K562 (cell line): ENCODE data around the gene BRPF1. TPM values are rescaled to one million over a fixed set of nuclear protein-coding genes. Genes with fewer than 3 reads are reported as not detected.

Source experiments
- BCOR ChIP-seq: fragments of 450-650 bp; IDR thresholded peaks from 2 replicates; pipeline ENCODE4 v1.6.1; 2016
- ETV5 ChIP-seq: sonication (generic); formaldehyde crosslinking; IDR thresholded peaks from 2 replicates; pipeline ENCODE4 v1.4.0; 2020; ENCODE audit warnings: low read depth, mild to moderate bottlenecking, missing genetic modification reagents
- HMG20A ChIP-seq: fragments of 450-650 bp; formaldehyde crosslinking; conservative IDR thresholded peaks from 2 replicates; pipeline ENCODE4 v1.4.0; 2020; ENCODE audit warnings: mild to moderate bottlenecking, mixed read lengths
- KDM1A ChIP-seq, 2 experiments: fragments of 450-650 bp; IDR thresholded peaks; 2 replicates each; pipeline ENCODE4 v1.6.1; 2016; ENCODE audit warnings: mild to moderate bottlenecking in 2 of 2
- NCOA4 ChIP-seq: fragments of 450-650 bp; IDR thresholded peaks from 2 replicates; pipeline ENCODE4 v1.6.1; 2018; ENCODE audit warnings: mild to moderate bottlenecking; ENCODE audit not compliant: partially characterized antibody
- NFATC3 ChIP-seq: fragments of 450-650 bp; IDR thresholded peaks from 2 replicates; pipeline ENCODE4 v1.6.1; 2017; ENCODE audit warnings: mild to moderate bottlenecking
- PHF20 ChIP-seq: fragments of 450-650 bp; IDR thresholded peaks from 2 replicates; pipeline ENCODE4 v1.6.1; 2018; ENCODE audit not compliant: partially characterized antibody
- SAFB ChIP-seq: fragments of 200-400 bp; formaldehyde crosslinking; IDR thresholded peaks from 2 replicates; pipeline ENCODE4 v1.6.1; 2017; ENCODE audit warnings: low read depth, low read length, borderline replicate concordance
- XRCC4 ChIP-seq: IDR thresholded peaks from one replicate; pipeline ENCODE4 v1.6.1; 2011; ENCODE audit not compliant: insufficient read depth, insufficient read length; ENCODE audit errors: extremely low read depth
- XRCC5 ChIP-seq: fragments of 200-400 bp; formaldehyde crosslinking; IDR thresholded peaks from 2 replicates; pipeline ENCODE4 v1.6.1; 2017; ENCODE audit warnings: low read depth, mild to moderate bottlenecking, low read length
- ZNF436 ChIP-seq: fragments of 250-450, 450-650 bp; sonication (Bioruptor Pico); formaldehyde crosslinking; IDR thresholded peaks from 2 replicates; pipeline ENCODE4 v1.7.0; 2020; ENCODE audit warnings: mild to moderate bottlenecking
- ZNF589 ChIP-seq: fragments of 200-800 bp; sonication (Bioruptor generic); IDR thresholded peaks from 2 replicates; pipeline ENCODE4 v1.6.1; 2016; ENCODE audit warnings: low read depth, missing genetic modification characterization, missing compliant biosample characterization
- ZNF707 ChIP-seq: fragments of 250-450 bp; sonication (Bioruptor Pico); conservative IDR thresholded peaks from 2 replicates; pipeline ENCODE4 v1.8.0; 2022; ENCODE audit warnings: inconsistent platforms, mild to moderate bottlenecking, moderate library complexity
- ZNF75A ChIP-seq: fragments of 450-650 bp; formaldehyde crosslinking; IDR thresholded peaks from 2 replicates; pipeline ENCODE4 v1.4.0; 2020; ENCODE audit warnings: mild to moderate bottlenecking
- ZNF785 ChIP-seq: fragments of 250-450 bp; sonication (Bioruptor Pico); IDR thresholded peaks from 2 replicates; pipeline ENCODE4 v1.4.0; 2020; ENCODE audit warnings: mild to moderate bottlenecking
- polyA plus RNA-seq, 8 experiments: library from polyadenylated mRNA; depleted of rRNA in 4 of 8; stranded (reverse) in 5 of 8; unstranded in 3 of 8; fragments of >200 nt; fragmentation: Nextera tagmentation in 2 of 8; fragmentation: Illumina TruSeq in 1 of 8; extraction: Ambion mirVana in 2 of 8; extraction: Trizol in 1 of 8; gene quantifications; 2 replicates each; pipeline versions ENCODE4 v1.2.1 to v1.2.3, GENCODE V29; 2011 to 2014; ENCODE audit warnings: inconsistent platforms in 1 of 8, missing spikeins in 1 of 8
- total RNA-seq, 7 experiments: library from RNA; depleted of rRNA in 6 of 7; stranded (reverse); fragments of >200 nt in 6 of 7; fragmentation: Illumina TruSeq in 2 of 7; extraction: Trizol in 2 of 7; gene quantifications; 2 replicates each; pipeline versions ENCODE4 v1.2.1 to v1.2.3, GENCODE V29; 2011 to 2021; ENCODE audit warnings: low replicate concordance in 1 of 7
- TF ChIP-seq, protein P1 (sequence below): fragments of 450-650 bp; IDR thresholded peaks from one replicate; pipeline ENCODE4 v1.6.1; 2018; ENCODE audit warnings: mild to moderate bottlenecking, moderate library complexity; ENCODE audit not compliant: partially characterized antibody
- TF ChIP-seq, protein P2 (sequence below): sonication (generic); formaldehyde crosslinking; IDR thresholded peaks from 2 replicates; pipeline ENCODE4 v1.5.0; 2020; ENCODE audit warnings: missing genetic modification reagents
- TF ChIP-seq, protein P3 (sequence below): IDR thresholded peaks from 2 replicates; pipeline ENCODE4 v1.6.1; 2011; ENCODE audit not compliant: insufficient read length; ENCODE audit errors: extremely low read depth
- TF ChIP-seq, protein P4 (sequence below): fragments of 450-650 bp; IDR thresholded peaks from 2 replicates; pipeline ENCODE4 v1.6.1; 2017; ENCODE audit warnings: antibody characterized with exemption
- TF ChIP-seq, protein P5 (sequence below): fragments of 250-450 bp; sonication (Bioruptor Pico); IDR thresholded peaks from 2 replicates; pipeline ENCODE4 v1.5.0; 2020; ENCODE audit warnings: mild to moderate bottlenecking, borderline replicate concordance

Gene BRPF1
- total and polyA plus RNA-seq, 9 of the 15 experiments (the other 6 are each of a cell fraction or from before 2014, with no cell fraction given): 1.1 to 40.2 (median 23.5) TPM

DNA sequence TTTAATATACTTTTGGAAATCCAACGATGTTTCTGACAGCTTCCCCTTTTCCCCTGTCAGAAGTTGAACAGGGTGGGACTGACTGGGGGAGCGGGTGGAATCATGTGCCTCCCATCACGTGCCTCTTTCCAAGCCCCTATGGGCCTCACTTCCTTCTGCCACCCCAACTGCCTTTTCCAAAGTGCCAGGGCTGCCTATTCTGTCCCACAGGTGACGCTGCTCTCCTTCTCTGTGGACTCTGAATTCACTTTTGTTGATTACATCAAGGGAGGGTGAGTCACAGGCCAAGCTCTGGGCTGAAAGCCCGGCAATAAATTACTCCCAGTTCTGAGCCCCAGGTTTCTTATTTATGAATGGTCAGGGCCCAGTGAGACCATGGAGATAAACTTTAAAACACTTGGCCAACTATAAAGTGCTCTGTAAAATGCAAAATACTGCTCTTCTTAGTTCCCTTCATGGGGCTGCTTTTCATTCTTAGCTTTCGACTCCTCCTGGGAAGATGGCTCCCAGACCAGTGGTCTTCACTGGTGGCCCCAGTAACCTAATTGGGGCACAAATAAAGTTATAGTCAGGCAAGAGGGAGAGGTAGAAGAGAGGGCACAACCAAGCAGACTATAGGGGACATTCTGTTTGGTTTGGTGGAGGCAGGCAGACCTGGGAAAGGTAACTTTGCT is 15.6 kb upstream of the BRPF1 start (continued):
- TF ChIP-seq NFATC3 (no peak), ZNF436 (CRISPR knock-in tag) (no peak), BCOR (peak; percentile 30; the same call in 1 of the 2 replicates), ETV5 (no peak), NCOA4 (no peak), SAFB (no peak), ZNF589 (peak; percentile 61; the same call in 1 of the 2 replicates), HMG20A (CRISPR knock-in tag) (no peak), PHF20 (no peak), ZNF75A (CRISPR knock-in tag) (no peak), KDM1A (IDR thresholded peaks at IDR 0.05) (peak; percentile 47 to 58; a peak in 3 of 4 replicates), ZNF785 (CRISPR knock-in tag) (no peak), ZNF707 (CRISPR knock-in tag) (no peak), XRCC5 (peak; percentile 94), XRCC4 (no peak)
- TF ChIP-seq, protein P1, sequence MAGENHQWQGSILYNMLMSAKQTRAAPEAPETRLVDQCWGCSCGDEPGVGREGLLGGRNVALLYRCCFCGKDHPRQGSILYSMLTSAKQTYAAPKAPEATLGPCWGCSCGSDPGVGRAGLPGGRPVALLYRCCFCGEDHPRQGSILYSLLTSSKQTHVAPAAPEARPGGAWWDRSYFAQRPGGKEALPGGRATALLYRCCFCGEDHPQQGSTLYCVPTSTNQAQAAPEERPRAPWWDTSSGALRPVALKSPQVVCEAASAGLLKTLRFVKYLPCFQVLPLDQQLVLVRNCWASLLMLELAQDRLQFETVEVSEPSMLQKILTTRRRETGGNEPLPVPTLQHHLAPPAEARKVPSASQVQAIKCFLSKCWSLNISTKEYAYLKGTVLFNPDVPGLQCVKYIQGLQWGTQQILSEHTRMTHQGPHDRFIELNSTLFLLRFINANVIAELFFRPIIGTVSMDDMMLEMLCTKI: no peak
- TF ChIP-seq, protein P2, sequence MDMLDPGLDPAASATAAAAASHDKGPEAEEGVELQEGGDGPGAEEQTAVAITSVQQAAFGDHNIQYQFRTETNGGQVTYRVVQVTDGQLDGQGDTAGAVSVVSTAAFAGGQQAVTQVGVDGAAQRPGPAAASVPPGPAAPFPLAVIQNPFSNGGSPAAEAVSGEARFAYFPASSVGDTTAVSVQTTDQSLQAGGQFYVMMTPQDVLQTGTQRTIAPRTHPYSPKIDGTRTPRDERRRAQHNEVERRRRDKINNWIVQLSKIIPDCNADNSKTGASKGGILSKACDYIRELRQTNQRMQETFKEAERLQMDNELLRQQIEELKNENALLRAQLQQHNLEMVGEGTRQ (CRISPR knock-in tag): peak; percentile 90
- TF ChIP-seq, protein P3, sequence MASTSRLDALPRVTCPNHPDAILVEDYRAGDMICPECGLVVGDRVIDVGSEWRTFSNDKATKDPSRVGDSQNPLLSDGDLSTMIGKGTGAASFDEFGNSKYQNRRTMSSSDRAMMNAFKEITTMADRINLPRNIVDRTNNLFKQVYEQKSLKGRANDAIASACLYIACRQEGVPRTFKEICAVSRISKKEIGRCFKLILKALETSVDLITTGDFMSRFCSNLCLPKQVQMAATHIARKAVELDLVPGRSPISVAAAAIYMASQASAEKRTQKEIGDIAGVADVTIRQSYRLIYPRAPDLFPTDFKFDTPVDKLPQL: no peak
- TF ChIP-seq, protein P4, sequence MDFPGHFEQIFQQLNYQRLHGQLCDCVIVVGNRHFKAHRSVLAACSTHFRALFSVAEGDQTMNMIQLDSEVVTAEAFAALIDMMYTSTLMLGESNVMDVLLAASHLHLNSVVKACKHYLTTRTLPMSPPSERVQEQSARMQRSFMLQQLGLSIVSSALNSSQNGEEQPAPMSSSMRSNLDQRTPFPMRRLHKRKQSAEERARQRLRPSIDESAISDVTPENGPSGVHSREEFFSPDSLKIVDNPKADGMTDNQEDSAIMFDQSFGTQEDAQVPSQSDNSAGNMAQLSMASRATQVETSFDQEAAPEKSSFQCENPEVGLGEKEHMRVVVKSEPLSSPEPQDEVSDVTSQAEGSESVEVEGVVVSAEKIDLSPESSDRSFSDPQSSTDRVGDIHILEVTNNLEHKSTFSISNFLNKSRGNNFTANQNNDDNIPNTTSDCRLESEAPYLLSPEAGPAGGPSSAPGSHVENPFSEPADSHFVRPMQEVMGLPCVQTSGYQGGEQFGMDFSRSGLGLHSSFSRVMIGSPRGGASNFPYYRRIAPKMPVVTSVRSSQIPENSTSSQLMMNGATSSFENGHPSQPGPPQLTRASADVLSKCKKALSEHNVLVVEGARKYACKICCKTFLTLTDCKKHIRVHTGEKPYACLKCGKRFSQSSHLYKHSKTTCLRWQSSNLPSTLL: no peak
- TF ChIP-seq, protein P5, sequence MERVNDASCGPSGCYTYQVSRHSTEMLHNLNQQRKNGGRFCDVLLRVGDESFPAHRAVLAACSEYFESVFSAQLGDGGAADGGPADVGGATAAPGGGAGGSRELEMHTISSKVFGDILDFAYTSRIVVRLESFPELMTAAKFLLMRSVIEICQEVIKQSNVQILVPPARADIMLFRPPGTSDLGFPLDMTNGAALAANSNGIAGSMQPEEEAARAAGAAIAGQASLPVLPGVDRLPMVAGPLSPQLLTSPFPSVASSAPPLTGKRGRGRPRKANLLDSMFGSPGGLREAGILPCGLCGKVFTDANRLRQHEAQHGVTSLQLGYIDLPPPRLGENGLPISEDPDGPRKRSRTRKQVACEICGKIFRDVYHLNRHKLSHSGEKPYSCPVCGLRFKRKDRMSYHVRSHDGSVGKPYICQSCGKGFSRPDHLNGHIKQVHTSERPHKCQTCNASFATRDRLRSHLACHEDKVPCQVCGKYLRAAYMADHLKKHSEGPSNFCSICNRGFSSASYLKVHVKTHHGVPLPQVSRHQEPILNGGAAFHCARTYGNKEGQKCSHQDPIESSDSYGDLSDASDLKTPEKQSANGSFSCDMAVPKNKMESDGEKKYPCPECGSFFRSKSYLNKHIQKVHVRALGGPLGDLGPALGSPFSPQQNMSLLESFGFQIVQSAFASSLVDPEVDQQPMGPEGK: no peak
